Hepatocyte (in vitro differentiated cells): ENCODE measurements around the gene EXOC4.

Experiments
- CTCF ChIP-seq: fragments of 200-600 bp; sonication (generic); IDR thresholded peaks from 2 replicates; pipeline ENCODE4 v1.5.1; 2016; ENCODE audit warnings: antibody characterized with exemption, mild to moderate bottlenecking; ENCODE audit not compliant: poor library complexity
- EZH2 ChIP-seq: fragments of 200-600 bp; sonication (generic); IDR thresholded peaks from 2 replicates; pipeline ENCODE4 v1.6.1; 2016; ENCODE audit warnings: antibody characterized with exemption, mild to moderate bottlenecking, borderline replicate concordance

GRCh38 chr7:133851411-133851810 lies 598.5 kb downstream of the EXOC4 start:
- TF ChIP-seq EZH2 = no peak
- TF ChIP-seq CTCF = no peak
